MCF 10A (cell line): Measurements from ENCODE around the gene IGHMBP2. TPM values are rescaled to one million over a fixed set of nuclear protein-coding genes. Genes with fewer than 3 reads are reported as not detected.

Experiments used
- BruUV-seq: library from RNA; stranded (reverse); fragments of 400-500 nt; replicated peaks from 2 replicates; lab custom pipeline; 2021; lab: Mats Ljungman, UMichigan
- CTCF ChIA-PET: fragments of 300-600 bp; sonication (Branson Sonifier 250); formaldehyde crosslinking; extraction: SDS; loops from one replicate; lab custom pipeline; 2021; ENCODE audit warnings: antibody characterized with exemption, inconsistent platforms; lab: Yijun Ruan, JAX
- POLR2A ChIA-PET: fragments of 300-600, 350-650 bp; sonication (Branson Sonifier 250); formaldehyde crosslinking; extraction: SDS; loops from one replicate; lab custom pipeline; 2020; ENCODE audit warnings: antibody characterized with exemption, inconsistent platforms; lab: Yijun Ruan, JAX
- DNase-seq: peaks from one replicate; pipeline ENCODE4 v3.0.0-alpha.2; 2018; ENCODE audit not compliant: unreplicated experiment
- H3K27ac Mint-ChIP-seq: one replicate; pipeline ENCODE4 v1.8.0; 2022; ENCODE audit warnings: mild to moderate bottlenecking, low read depth, mixed read lengths; ENCODE audit not compliant: unreplicated experiment
- H3K27me3 Mint-ChIP-seq: one replicate; pipeline ENCODE4 v1.8.0; 2022; ENCODE audit warnings: mixed read lengths; ENCODE audit not compliant: insufficient read depth, unreplicated experiment
- H3K36me3 Mint-ChIP-seq: one replicate; pipeline ENCODE4 v1.8.0; 2022; ENCODE audit warnings: mild to moderate bottlenecking, moderate library complexity, mixed read lengths; ENCODE audit not compliant: insufficient read depth, unreplicated experiment
- H3K4me1 Mint-ChIP-seq: one replicate; pipeline ENCODE4 v1.8.0; 2022; ENCODE audit warnings: mixed read lengths; ENCODE audit not compliant: insufficient read depth, unreplicated experiment
- H3K4me3 Mint-ChIP-seq: one replicate; pipeline ENCODE4 v1.8.0; 2022; ENCODE audit warnings: mild to moderate bottlenecking, moderate library complexity, mixed read lengths; ENCODE audit not compliant: unreplicated experiment
- H3K9me3 Mint-ChIP-seq: one replicate; pipeline ENCODE4 v1.8.0; 2022; ENCODE audit warnings: mixed read lengths; ENCODE audit not compliant: unreplicated experiment
- intact Hi-C: fragments of 100-400 bp; cut with micrococcal nuclease; formaldehyde crosslinking; loops from 2 replicates; pipeline ENCODE4 v1.14.1; 2022
- total RNA-seq: library from RNA; stranded (reverse); gene quantifications from 2 replicates; pipeline ENCODE4 v1.2.3, GENCODE V29; 2022
- TF ChIP-seq, protein P1 (sequence below): fragments of 200-600 bp; IDR thresholded peaks from one replicate; pipeline ENCODE4 v1.8.0; 2022; ENCODE audit warnings: antibody characterized with exemption, mild to moderate bottlenecking; ENCODE audit not compliant: unreplicated experiment

IGHMBP2 gene
- total RNA-seq, 1 experiment from 2014 or later, result 19.8 TPM

- ChIA-PET POLR2A (no interaction called here), CTCF (interaction anchor here (0.7 kb wide), 1 partner anchor 14 kb away, joined by 3 read pairs; no protein-coding TSS in a partner anchor)
- no peak for DNase-seq
- intact Hi-C loops, result no loop called here
- H3K4me1 Mint-ChIP-seq, result no peaks in the 10 kb centered on the region
- H3K36me3 Mint-ChIP-seq, result peaks cover 83% of the 10 kb centered on the region
- no TSS peak for BruUV-seq
- peaks cover 9% of the 10 kb centered on the region for H3K9me3 Mint-ChIP-seq
- TF ChIP-seq, protein P1, sequence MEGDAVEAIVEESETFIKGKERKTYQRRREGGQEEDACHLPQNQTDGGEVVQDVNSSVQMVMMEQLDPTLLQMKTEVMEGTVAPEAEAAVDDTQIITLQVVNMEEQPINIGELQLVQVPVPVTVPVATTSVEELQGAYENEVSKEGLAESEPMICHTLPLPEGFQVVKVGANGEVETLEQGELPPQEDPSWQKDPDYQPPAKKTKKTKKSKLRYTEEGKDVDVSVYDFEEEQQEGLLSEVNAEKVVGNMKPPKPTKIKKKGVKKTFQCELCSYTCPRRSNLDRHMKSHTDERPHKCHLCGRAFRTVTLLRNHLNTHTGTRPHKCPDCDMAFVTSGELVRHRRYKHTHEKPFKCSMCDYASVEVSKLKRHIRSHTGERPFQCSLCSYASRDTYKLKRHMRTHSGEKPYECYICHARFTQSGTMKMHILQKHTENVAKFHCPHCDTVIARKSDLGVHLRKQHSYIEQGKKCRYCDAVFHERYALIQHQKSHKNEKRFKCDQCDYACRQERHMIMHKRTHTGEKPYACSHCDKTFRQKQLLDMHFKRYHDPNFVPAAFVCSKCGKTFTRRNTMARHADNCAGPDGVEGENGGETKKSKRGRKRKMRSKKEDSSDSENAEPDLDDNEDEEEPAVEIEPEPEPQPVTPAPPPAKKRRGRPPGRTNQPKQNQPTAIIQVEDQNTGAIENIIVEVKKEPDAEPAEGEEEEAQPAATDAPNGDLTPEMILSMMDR, result no peak
- H3K27me3 Mint-ChIP-seq, result no peaks in the 10 kb centered on the region
- H3K27ac Mint-ChIP-seq, result peak overlapping the region; percentile 64
- no peak overlapping the region for H3K4me3 Mint-ChIP-seq
Measured at GRCh38 chr11:68924073-68924925, 20.6 kb downstream of the IGHMBP2 start.

DNA sequence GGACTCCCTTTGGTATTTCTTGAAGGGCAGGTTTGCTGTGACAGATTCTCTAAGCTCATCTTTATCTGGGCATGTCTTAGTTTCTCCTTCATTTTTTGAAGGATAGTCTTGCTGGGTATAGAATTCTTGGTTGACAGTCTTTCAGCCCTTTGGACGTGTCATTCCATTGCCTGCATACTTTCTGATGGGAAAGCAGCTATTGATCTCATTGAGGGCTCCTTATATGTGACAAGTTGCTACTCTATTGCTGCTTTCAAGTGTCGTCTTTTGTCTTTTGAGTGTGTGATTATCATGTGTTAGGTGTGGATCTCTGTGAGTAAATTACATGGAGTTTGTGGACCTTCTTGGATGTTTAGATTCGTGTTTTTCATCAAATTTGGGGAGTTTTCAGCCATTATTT is 21.9 kb downstream of the IGHMBP2 start:
- no TSS peak for BruUV-seq
- no peak overlapping the region for H3K4me3 Mint-ChIP-seq
- intact Hi-C loops, result no loop called here
- TF ChIP-seq, protein P1, result no peak
- no peaks in the 10 kb centered on the region for H3K27me3 Mint-ChIP-seq
- ChIA-PET POLR2A (interaction anchor here (0.7 kb wide), 3 partner anchors 8 to 1435 kb away, joined by 3 read pairs; no protein-coding TSS in a partner anchor), CTCF (no interaction called here)
- no peak for DNase-seq
- H3K4me1 Mint-ChIP-seq, result no peaks in the 10 kb centered on the region
- no peak overlapping the region for H3K27ac Mint-ChIP-seq
- peaks cover 83% of the 10 kb centered on the region for H3K36me3 Mint-ChIP-seq
- peaks cover 9% of the 10 kb centered on the region for H3K9me3 Mint-ChIP-seq

- BruUV-seq, result no TSS peak
- no peaks in the 10 kb centered on the region for H3K27me3 Mint-ChIP-seq
- intact Hi-C loops, result no loop called here
- no peak for DNase-seq
- H3K9me3 Mint-ChIP-seq, result peaks cover 9% of the 10 kb centered on the region
- no peak overlapping the region for H3K27ac Mint-ChIP-seq
- ChIA-PET POLR2A (interaction anchor here (1.8 kb wide), 1 partner anchor 17 kb away, joined by 4 read pairs; no protein-coding TSS in a partner anchor), CTCF (no interaction called here)
- H3K36me3 Mint-ChIP-seq, result peaks cover 69% of the 10 kb centered on the region
- no peak overlapping the region for H3K4me3 Mint-ChIP-seq
- TF ChIP-seq, protein P1, result no peak
- H3K4me1 Mint-ChIP-seq, result no peaks in the 10 kb centered on the region
Measured at GRCh38 chr11:68927280-68928135, 23.8 kb downstream of the IGHMBP2 start.
